ENCODE data around the gene ZNF566.

DNA sequence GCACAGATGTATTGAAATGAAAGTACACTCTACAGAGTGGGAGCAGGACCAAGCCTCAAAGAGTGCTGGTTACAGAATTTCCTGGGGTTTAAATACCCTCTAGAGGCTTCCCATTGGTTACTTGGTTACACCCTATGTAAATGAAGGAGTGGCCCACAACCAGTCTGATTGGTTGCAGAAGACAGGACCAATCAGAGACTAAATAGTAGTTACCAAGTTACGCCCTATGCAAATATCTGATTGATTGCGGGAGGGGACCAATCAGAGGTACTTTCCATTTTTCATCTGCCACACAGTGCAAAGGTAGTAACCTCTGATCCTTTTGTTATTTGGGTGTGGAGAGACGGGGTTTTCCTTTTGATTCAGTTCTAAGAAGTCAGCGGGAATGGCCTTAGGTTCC, 65.4 kb downstream of the ZNF566 start:
- TF ChIP-seq POLR2A (IDR thresholded peaks at IDR 0.05; ENCODE audit: low read depth, low read length): no peak
- no peak for TF ChIP-seq POLR2AphosphoS5 (IDR thresholded peaks at IDR 0.05; ENCODE audit: insufficient read depth, low read depth, low read length)
- TF ChIP-seq, protein P1, sequence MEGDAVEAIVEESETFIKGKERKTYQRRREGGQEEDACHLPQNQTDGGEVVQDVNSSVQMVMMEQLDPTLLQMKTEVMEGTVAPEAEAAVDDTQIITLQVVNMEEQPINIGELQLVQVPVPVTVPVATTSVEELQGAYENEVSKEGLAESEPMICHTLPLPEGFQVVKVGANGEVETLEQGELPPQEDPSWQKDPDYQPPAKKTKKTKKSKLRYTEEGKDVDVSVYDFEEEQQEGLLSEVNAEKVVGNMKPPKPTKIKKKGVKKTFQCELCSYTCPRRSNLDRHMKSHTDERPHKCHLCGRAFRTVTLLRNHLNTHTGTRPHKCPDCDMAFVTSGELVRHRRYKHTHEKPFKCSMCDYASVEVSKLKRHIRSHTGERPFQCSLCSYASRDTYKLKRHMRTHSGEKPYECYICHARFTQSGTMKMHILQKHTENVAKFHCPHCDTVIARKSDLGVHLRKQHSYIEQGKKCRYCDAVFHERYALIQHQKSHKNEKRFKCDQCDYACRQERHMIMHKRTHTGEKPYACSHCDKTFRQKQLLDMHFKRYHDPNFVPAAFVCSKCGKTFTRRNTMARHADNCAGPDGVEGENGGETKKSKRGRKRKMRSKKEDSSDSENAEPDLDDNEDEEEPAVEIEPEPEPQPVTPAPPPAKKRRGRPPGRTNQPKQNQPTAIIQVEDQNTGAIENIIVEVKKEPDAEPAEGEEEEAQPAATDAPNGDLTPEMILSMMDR (IDR thresholded peaks at IDR 0.05; ENCODE audit: extremely low read depth in 1 of 2, insufficient read depth in 1 of 2, low read depth in 1 of 2, low read length in 2 of 2): no peak
